Naive B cell (primary cell): ENCODE measurements around the gene IGF2BP2. TPM values are rescaled to one million over a fixed set of nuclear protein-coding genes. Genes with fewer than 3 reads are reported as not detected.
"Not testable (repeated sequence)": the region's sequence is repeated elsewhere in the genome, so short reads cannot be mapped to it uniquely, and the experiment has no call there.

ENCODE experiments used
- ATAC-seq, 2 donors: fragments of 150-1000 bp; cut with Tn5 transposase; 2 replicates each; pipeline ENCODE4 v1.10.0; 2021; ENCODE audit warnings: low read depth in 2 of 2, mild to moderate bottlenecking in 2 of 2, moderate library complexity in 2 of 2
- DNase-seq: peaks from one replicate; pipeline ENCODE4 v3.0.0; 2022
- H3K27ac Mint-ChIP-seq, 6 donors: one replicate each; pipeline ENCODE4 v1.8.0; 2020 to 2022; ENCODE audit warnings: mild to moderate bottlenecking in 6 of 6, mixed read lengths in 6 of 6, moderate library complexity in 5 of 6, inconsistent platforms in 2 of 6
- H3K27me3 Mint-ChIP-seq, 3 donors: one replicate each; pipeline ENCODE4 v1.8.0; 2021 to 2022; ENCODE audit warnings: mixed read lengths in 3 of 3, mild to moderate bottlenecking in 1 of 3
- H3K36me3 Mint-ChIP-seq, 2 donors: one replicate each; pipeline ENCODE4 v1.8.0; 2020 to 2022; ENCODE audit warnings: mixed read lengths in 2 of 2, inconsistent platforms in 1 of 2, mild to moderate bottlenecking in 1 of 2
- H3K4me1 Mint-ChIP-seq, 3 donors: one replicate each; pipeline ENCODE4 v1.8.0; 2020 to 2022; ENCODE audit warnings: mixed read lengths in 3 of 3, inconsistent platforms in 1 of 3, mild to moderate bottlenecking in 1 of 3, moderate library complexity in 1 of 3
- H3K4me3 Mint-ChIP-seq, 8 donors: one replicate each; pipeline ENCODE4 v1.8.0; 2020 to 2022; ENCODE audit warnings: mild to moderate bottlenecking in 8 of 8, mixed read lengths in 8 of 8, moderate library complexity in 8 of 8, inconsistent platforms in 2 of 8
- H3K9me3 Mint-ChIP-seq, 7 donors: one replicate each; pipeline ENCODE4 v1.8.0; 2020 to 2022; ENCODE audit warnings: mixed read lengths in 7 of 7, mild to moderate bottlenecking in 5 of 7, inconsistent platforms in 2 of 7, moderate library complexity in 1 of 7
- polyA plus RNA-seq, 6 donors: library from polyadenylated mRNA; unstranded; fragments of 300-500 nt; fragmentation: Illumina TruSeq; gene quantifications; one replicate each; pipeline ENCODE4 v1.2.3, GENCODE V29; 2021; ENCODE audit warnings: low read depth in 6 of 6

IGF2BP2 gene
- polyA plus RNA-seq, 6 donors from 2014 or later, result 0.31 TPM; not detected in 5

GRCh38 chr3:185713015-185713414, 111.8 kb downstream of the IGF2BP2 start:
- Mint-ChIP-seq H3K27ac (no peak overlapping the region), H3K4me1 (peaks cover 0 to 3% (median 0%) of the 10 kb centered on the region in 3 donors), H3K27me3 (peaks cover 6 to 9% (median 7%) of the 10 kb centered on the region in 3 donors), H3K4me3 (no peak overlapping the region), H3K36me3 (no peaks in the 10 kb centered on the region), H3K9me3 (peaks cover 0 to 2% (median 0%) of the 10 kb centered on the region in 7 donors)
- ATAC-seq (no peak), DNase-seq (no peak)

GRCh38 chr3:185712337-185712736, 112.5 kb downstream of the IGF2BP2 start:
- ATAC-seq, result no peak
- H3K4me1 Mint-ChIP-seq, result peaks cover 0 to 3% (median 0%) of the 10 kb centered on the region in 3 donors
- no peak for DNase-seq
- peaks cover 6 to 9% (median 7%) of the 10 kb centered on the region in 3 donors for H3K27me3 Mint-ChIP-seq
- H3K4me3 Mint-ChIP-seq, result no peak overlapping the region
- peaks cover 0 to 2% (median 0%) of the 10 kb centered on the region in 7 donors for H3K9me3 Mint-ChIP-seq
- H3K36me3 Mint-ChIP-seq, result no peaks in the 10 kb centered on the region
- no peak overlapping the region for H3K27ac Mint-ChIP-seq

GRCh38 chr3:185711255-185711870, 113.5 kb downstream of the IGF2BP2 start:
- no peak overlapping the region for H3K4me3 Mint-ChIP-seq
- peaks cover 0 to 2% (median 0%) of the 10 kb centered on the region in 7 donors for H3K9me3 Mint-ChIP-seq
- DNase-seq, result no peak

GRCh38 chr3:185709251-185709955, 115.4 kb downstream of the IGF2BP2 start:
- Mint-ChIP-seq H3K27me3 (peaks cover 0 to 9% (median 0%) of the 10 kb centered on the region in 3 donors), H3K9me3 (peaks cover 0 to 3% (median 0%) of the 10 kb centered on the region in 7 donors), H3K4me3 (no peak overlapping the region), H3K4me1 (peaks cover 0 to 3% (median 0%) of the 10 kb centered on the region in 3 donors), H3K36me3 (no peaks in the 10 kb centered on the region), H3K27ac (no peak overlapping the region)
- DNase-seq, result no peak
- ATAC-seq, result no peak

More at GRCh38 chr3:185711255-185711870, 113.5 kb downstream of the IGF2BP2 start:
- no peak for ATAC-seq
- no peak overlapping the region for H3K27ac Mint-ChIP-seq
- peaks cover 6 to 9% (median 7%) of the 10 kb centered on the region in 3 donors for H3K27me3 Mint-ChIP-seq
- H3K36me3 Mint-ChIP-seq, result no peaks in the 10 kb centered on the region
- H3K4me1 Mint-ChIP-seq, result peaks cover 0 to 3% (median 0%) of the 10 kb centered on the region in 3 donors

- H3K27ac Mint-ChIP-seq, result no peak overlapping the region
- peaks cover 0 to 3% (median 0%) of the 10 kb centered on the region in 7 donors for H3K9me3 Mint-ChIP-seq
- DNase-seq (no peak), ATAC-seq (no peak)
- H3K4me1 Mint-ChIP-seq, result peaks cover 0 to 3% (median 0%) of the 10 kb centered on the region in 3 donors
- peaks cover 0 to 9% (median 0%) of the 10 kb centered on the region in 3 donors for H3K27me3 Mint-ChIP-seq
- no peak overlapping the region for H3K4me3 Mint-ChIP-seq
- H3K36me3 Mint-ChIP-seq, result no peaks in the 10 kb centered on the region
Measured at GRCh38 chr3:185708392-185708791, 116.5 kb downstream of the IGF2BP2 start.

GRCh38 chr3:185705498-185705897, 119.3 kb downstream of the IGF2BP2 start:
- H3K36me3 Mint-ChIP-seq, result no peaks in the 10 kb centered on the region
- peaks cover 6 to 12% (median 9%) of the 10 kb centered on the region in 3 donors for H3K27me3 Mint-ChIP-seq

GRCh38 chr3:185702262-185703225, 122.3 kb downstream of the IGF2BP2 start:
- H3K27ac Mint-ChIP-seq, result peak overlapping the region in 2 of 6 donors; percentile 83 to 89
- ATAC-seq (no peak), DNase-seq (no peak)
- peaks cover 0 to 11% (median 3%) of the 10 kb centered on the region in 3 donors for H3K4me1 Mint-ChIP-seq
- H3K4me3 Mint-ChIP-seq, result no peak overlapping the region
- peaks cover 3 to 9% (median 6%) of the 10 kb centered on the region in 3 donors for H3K27me3 Mint-ChIP-seq
- H3K36me3 Mint-ChIP-seq, result no peaks in the 10 kb centered on the region
- H3K9me3 Mint-ChIP-seq, result peaks cover 0 to 5% (median 0%) of the 10 kb centered on the region in 7 donors

More at GRCh38 chr3:185705498-185705897, 119.3 kb downstream of the IGF2BP2 start:
- DNase-seq (no peak), ATAC-seq (no peak)
- no peak overlapping the region for H3K27ac Mint-ChIP-seq
- peaks cover 0 to 5% (median 0%) of the 10 kb centered on the region in 7 donors for H3K9me3 Mint-ChIP-seq
- peaks cover 0 to 11% (median 6%) of the 10 kb centered on the region in 3 donors for H3K4me1 Mint-ChIP-seq
- H3K4me3 Mint-ChIP-seq, result no peak overlapping the region

- peaks cover 3 to 9% (median 6%) of the 10 kb centered on the region in 3 donors for H3K27me3 Mint-ChIP-seq
- no peak overlapping the region for H3K4me3 Mint-ChIP-seq
- DNase-seq, result no peak
Measured at GRCh38 chr3:185701611-185702261, 123.1 kb downstream of the IGF2BP2 start.

GRCh38 chr3:185699927-185700326, 124.9 kb downstream of the IGF2BP2 start:
- Mint-ChIP-seq H3K9me3 (peaks cover 0 to 2% (median 0%) of the 10 kb centered on the region in 7 donors), H3K4me3 (no peak overlapping the region), H3K27me3 (peaks cover 6 to 9% (median 6%) of the 10 kb centered on the region in 3 donors), H3K36me3 (no peaks in the 10 kb centered on the region), H3K4me1 (peaks cover 0 to 11% (median 3%) of the 10 kb centered on the region in 3 donors), H3K27ac (no peak overlapping the region)
- DNase-seq, result no peak
- ATAC-seq, result no peak

More at GRCh38 chr3:185701611-185702261, 123.1 kb downstream of the IGF2BP2 start:
- peaks cover 0 to 5% (median 0%) of the 10 kb centered on the region in 7 donors for H3K9me3 Mint-ChIP-seq
- no peaks in the 10 kb centered on the region for H3K36me3 Mint-ChIP-seq
- no peak overlapping the region for H3K27ac Mint-ChIP-seq
- H3K4me1 Mint-ChIP-seq, result peaks cover 0 to 11% (median 3%) of the 10 kb centered on the region in 3 donors
- no peak for ATAC-seq

- not testable (repeated sequence) for H3K9me3 Mint-ChIP-seq, DNase-seq, H3K4me1 Mint-ChIP-seq, H3K4me3 Mint-ChIP-seq, H3K27ac Mint-ChIP-seq, H3K27me3 Mint-ChIP-seq, H3K36me3 Mint-ChIP-seq, ATAC-seq
Measured at GRCh38 chr3:185697228-185697627, 127.6 kb downstream of the IGF2BP2 start.

GRCh38 chr3:185696039-185696438, 128.8 kb downstream of the IGF2BP2 start:
- Mint-ChIP-seq H3K27ac (peak overlapping the region in 1 of 6 donors; percentile 13), H3K9me3 (no peaks in the 10 kb centered on the region), H3K4me3 (no peak overlapping the region), H3K4me1 (no peaks in the 10 kb centered on the region), H3K36me3 (no peaks in the 10 kb centered on the region), H3K27me3 (peaks cover 0 to 3% (median 0%) of the 10 kb centered on the region in 3 donors)
- no peak for DNase-seq
- ATAC-seq, result no peak

GRCh38 chr3:185693985-185694653, 130.7 kb downstream of the IGF2BP2 start:
- H3K27ac Mint-ChIP-seq, result no peak overlapping the region
- no peak for ATAC-seq
- H3K36me3 Mint-ChIP-seq, result no peaks in the 10 kb centered on the region
- peaks cover 0 to 3% (median 0%) of the 10 kb centered on the region in 3 donors for H3K27me3 Mint-ChIP-seq
- no peak for DNase-seq
- no peaks in the 10 kb centered on the region for H3K9me3 Mint-ChIP-seq
- H3K4me3 Mint-ChIP-seq, result no peak overlapping the region
- H3K4me1 Mint-ChIP-seq, result no peaks in the 10 kb centered on the region
